CD4-positive, alpha-beta T cell treated with Interleukin-21 for 1 hour (primary cell): ENCODE measurements around the gene ANKRD39.
"Not testable (repeated sequence)": the region's sequence is repeated elsewhere in the genome, so short reads cannot be mapped to it uniquely, and the experiment has no call there.

ENCODE experiments used
- DNase-seq: peaks from one replicate; pipeline ENCODE4 v3.0.0-alpha.2; 2020

Gene ANKRD39

GRCh38 chr2:96807127-96807471 is 50.7 kb downstream of the ANKRD39 start:
- DNase-seq = no peak

GRCh38 chr2:96806468-96807126 is 51.2 kb downstream of the ANKRD39 start:
- DNase-seq = peak; percentile 47

- DNase-seq = not testable (repeated sequence)
Measured at GRCh38 chr2:96805946-96806345, 51.9 kb downstream of the ANKRD39 start.

GRCh38 chr2:96804986-96805385 is 52.8 kb downstream of the ANKRD39 start:
- DNase-seq = no peak

GRCh38 chr2:96802721-96803120 is 55.1 kb downstream of the ANKRD39 start:
- no peak for DNase-seq

GRCh38 chr2:96801786-96802595 is 55.8 kb downstream of the ANKRD39 start:
- peak; percentile 30 for DNase-seq

- DNase-seq = peak; percentile 75
Measured at GRCh38 chr2:96801005-96801785, 56.6 kb downstream of the ANKRD39 start.

GRCh38 chr2:96800061-96801004 is 57.5 kb downstream of the ANKRD39 start:
- no peak for DNase-seq

- DNase-seq = no peak
Measured at GRCh38 chr2:96799623-96799935, 58.2 kb downstream of the ANKRD39 start.

- DNase-seq = no peak
Measured at GRCh38 chr2:96798733-96799622, 58.8 kb downstream of the ANKRD39 start.
